Embryonic facial prominence (tissue), 1 donor: ENCODE results near the gene MAGI1.

Experiments used
- DNase-seq: peaks from one replicate; pipeline ENCODE4 v3.0.0-alpha.2; 2016; ENCODE audit errors: extremely low spot score

MAGI1 gene

DNA sequence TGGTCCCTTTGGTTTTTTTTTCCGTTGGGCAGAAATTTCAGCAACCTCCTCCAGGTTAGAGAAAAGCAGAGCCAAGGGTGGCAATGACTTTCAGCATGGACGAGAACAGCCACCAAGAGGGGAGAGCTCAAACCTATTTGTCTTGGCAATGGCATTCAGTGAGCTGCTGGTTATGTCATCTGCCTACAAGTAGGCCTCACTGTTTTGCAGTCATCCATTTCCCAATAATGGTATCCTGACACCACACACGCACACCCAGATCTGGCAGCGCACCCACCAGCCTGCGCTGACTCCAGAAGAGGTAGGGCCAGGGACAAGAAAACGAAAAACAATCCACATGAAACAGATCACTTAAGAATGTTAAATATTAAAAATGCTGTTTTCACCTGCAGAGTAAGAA, 92.3 kb downstream of the MAGI1 start:
- DNase-seq: no peak

DNA sequence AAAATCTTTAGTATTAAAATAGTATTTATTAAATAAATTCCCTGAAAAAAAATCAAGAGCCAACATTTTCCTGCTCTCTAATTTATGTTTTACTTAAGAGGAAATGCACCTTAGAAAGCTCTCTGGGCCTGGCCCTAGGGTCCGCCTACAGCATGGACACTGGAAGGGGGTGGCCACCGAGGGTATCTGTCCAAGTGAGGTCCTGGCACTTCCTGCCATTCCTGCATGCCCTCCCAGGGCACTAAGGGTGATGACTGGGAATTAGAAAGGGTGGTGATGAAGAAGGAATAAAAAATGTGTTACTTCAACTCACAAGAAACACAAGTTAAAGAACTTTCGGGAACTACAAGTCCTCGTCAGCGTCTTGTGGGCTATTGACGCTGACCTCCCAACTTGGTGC, 92.8 kb downstream of the MAGI1 start:
- DNase-seq: no peak

DNA sequence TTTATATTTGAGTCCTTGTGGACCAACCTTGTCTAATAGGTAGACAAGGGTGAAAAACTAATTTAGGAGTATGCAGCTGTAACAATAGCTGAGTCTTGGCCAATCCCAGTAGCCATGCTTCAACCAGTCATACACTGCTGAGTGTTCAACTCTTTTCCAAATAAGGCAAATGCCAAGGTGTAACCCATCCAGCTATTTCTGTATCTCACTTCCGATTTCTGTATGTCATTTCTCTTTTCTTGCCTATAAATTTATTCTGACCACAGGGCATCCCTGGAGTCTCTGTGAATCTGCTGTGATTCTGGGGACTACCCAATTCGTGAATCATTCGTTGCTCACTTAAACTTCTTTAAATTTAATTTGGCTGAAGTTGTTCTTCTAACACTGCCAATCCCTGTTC, 93.2 kb downstream of the MAGI1 start:
- DNase-seq: no peak

DNA sequence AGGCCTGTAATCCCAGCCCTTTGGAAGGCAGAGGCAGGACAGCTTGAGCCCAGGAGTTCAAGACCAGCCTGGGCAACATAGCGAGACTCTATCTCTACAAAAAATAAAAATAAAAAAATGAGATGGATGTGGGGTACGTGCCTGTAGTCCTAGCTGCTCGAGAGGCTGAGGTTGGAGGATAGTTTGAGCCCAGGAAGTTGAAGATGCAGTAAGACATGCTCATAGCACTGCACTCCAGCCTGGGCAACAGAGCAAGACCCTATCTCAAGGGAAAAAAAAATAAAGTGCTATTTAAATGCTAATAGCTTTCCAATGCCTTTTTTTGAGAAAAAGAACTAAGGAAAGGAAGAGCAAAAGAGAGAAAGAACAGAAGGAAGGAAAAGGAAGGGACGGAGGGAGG, 94.5 kb downstream of the MAGI1 start:
- DNase-seq: no peak

DNA sequence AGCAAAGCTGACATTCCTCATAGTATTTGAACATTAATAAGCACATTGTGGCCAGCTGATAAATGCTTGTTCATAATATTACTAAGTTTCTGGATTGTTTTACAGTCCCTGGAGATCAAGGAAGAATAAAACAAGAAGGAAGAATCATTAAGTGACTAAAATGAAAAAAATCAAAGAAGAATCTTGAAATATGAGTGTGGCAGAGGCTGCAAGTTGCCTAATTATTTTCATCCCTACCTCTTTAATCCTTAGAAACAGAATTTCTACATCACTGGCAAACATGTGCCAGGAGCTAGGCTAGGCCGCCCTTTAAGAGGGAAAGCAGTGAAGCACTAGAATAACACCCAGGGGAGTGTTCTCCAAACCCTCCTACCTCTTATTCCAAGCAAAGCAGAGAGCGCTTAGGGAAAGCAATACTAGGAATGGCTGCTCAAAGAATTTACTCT, 98.9 kb downstream of the MAGI1 start:
- no peak for DNase-seq

DNA sequence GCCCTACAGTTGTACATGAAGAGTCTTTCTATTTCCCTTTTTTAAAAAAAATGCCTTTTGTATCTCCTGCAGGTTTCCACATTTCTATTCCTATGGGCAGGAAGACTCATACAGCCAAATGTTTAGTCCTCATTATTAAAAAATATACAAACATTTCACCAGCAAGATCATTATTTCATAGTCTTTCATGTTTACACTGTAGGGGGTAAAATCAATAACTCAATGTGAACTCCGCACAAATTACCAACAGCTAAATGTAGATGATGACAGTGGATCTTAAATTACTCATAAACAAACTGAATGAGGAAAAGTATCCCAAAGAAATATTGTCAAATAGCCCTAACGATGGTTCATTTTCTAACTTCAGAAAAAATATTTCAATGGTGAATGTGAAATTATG, 99.5 kb downstream of the MAGI1 start:
- no peak for DNase-seq

DNA sequence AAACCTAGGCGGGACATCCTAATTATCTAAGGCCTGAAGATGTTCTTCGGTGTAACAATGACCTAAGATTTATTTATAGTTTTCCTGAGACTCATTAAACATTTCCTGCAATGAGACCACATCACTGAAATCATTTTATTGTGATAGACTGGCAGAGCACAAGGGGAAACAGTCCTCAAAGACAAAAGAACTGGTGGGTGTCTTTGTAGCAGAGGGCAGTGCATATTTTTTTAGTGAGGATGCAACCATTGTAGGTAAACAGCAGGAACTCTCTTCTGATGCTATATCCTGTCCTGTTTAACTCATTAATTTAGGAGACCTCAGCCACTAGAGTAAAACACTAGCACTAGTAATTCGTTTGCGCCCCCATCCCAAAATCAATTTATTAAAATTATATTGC, 100.0 kb downstream of the MAGI1 start:
- no peak for DNase-seq

DNA sequence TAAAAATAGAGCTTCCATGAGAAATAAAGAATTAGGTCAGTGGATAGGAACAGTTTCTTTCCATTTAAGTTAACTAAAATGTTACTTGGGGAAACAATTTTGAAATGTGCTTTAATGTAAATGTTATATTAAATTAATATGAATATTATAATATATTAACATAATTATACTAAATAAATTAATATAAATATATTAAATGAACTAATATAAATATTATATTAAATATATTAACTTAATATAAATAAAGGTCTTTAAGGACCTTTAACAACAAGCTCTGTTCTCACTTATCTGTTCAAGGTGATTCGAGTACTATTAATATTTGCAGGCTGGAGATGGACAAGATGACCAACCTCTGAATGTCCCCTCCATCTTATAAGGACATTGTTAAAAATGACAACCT, 100.6 kb downstream of the MAGI1 start:
- DNase-seq: no peak

DNA sequence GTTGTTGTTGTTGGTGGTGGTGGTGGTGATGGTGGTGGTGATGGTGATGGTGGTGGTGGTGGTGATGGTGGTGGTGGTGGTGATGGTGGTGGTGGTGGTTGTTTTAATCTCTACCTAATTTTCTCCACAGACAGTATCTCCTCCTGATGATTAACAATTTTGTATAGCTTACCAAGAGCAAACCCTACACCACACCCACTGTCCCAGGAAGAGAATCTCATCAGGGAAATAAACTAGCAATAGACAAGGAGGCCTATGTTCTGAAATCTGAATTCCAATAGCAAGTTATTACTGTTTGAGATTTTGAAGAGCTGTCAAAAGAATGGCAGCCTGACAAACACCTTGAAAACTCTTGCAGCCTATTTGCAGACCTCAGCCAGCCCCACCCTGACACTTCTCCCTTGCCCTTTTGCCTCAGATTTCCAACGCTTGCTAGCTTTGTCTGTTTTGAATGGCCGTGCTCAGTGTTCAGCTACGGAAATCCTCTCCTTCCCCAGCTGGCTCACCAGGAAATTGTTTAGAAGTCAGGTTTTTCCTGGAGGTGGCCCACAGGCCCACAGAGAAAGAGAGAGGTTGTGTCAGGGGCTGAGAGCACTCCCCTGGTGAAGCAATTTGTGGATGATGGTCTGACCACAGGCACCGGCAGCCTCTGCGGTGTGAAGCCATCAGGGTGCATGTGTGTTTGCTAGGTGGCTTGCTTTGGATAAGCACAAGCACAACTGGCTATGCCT, 101.6 kb downstream of the MAGI1 start:
- no peak for DNase-seq

DNA sequence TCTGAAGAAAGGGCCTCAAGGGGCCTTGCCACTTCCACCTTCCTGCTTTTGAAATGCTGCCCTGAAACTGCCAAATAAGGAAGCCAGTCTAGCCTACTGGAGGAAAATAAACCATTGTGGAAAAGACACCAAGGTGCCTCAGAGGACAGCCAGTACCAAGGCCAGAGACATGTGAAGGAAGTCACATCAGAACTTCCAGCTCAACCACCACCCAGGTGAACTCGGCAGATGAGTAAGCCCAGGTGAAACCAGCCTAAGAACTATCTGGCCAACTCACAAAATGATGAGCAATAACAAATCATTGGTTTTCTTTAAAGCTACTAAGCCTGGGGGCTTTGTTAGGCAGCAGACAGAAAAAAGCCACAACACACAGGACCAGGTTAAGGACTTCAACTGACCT, 103.0 kb downstream of the MAGI1 start:
- no peak for DNase-seq

DNA sequence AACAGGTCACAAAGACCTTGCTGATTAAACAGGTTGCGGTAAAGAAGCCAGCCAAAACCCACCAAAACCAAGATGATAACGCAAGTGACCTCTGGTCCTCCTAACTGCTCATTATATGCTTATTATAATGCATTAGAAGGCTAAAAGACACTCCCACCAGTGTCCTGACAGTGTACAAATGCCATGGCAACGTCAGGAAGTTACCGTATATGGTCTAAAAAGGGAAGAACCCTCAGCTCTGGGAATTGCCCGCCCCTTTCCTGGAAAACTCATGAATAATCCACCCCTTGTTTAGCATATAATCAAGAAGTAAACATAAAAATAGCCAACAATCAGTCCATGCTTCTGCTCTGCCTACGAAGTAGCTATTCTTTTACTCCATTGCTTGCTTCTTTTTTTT, 108.1 kb downstream of the MAGI1 start:
- DNase-seq: no peak

DNA sequence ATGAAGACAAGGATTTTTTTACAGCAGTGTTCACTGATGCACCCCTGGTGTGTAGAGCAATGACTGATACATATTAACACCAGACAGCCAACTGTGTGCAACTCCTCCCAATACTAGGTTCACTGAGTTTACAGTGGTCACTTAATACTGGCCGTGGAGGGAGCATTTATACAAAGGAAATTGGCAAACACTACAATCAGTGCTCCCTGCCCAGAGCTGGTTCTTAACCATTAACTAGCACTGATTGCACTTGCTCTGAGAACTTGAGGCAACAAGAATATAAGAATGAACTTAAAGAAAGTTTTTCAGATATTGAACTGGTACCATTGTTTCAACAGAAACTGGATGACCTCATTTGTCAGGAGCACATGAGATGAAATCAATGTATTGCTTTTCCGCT, 110.6 kb downstream of the MAGI1 start:
- DNase-seq: no peak

DNA sequence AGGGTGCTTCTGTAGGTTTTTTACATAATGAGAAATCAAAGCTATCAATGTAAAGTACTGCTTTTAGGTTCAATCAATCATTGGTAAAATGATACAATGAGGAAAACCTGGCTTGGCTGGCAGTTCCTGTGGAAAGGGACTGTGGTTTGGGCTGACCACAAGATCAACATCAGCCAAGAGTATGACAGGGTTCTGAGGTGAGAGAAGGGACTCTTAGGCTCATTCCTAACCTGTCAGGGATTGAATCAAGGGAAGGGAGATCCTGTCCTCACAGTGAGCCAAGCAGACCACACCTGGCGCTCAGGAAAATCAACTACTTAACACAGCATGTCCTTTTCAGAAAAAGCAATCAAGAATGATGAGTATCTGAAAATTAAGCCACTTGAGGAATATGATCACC, 111.1 kb downstream of the MAGI1 start:
- no peak for DNase-seq

DNA sequence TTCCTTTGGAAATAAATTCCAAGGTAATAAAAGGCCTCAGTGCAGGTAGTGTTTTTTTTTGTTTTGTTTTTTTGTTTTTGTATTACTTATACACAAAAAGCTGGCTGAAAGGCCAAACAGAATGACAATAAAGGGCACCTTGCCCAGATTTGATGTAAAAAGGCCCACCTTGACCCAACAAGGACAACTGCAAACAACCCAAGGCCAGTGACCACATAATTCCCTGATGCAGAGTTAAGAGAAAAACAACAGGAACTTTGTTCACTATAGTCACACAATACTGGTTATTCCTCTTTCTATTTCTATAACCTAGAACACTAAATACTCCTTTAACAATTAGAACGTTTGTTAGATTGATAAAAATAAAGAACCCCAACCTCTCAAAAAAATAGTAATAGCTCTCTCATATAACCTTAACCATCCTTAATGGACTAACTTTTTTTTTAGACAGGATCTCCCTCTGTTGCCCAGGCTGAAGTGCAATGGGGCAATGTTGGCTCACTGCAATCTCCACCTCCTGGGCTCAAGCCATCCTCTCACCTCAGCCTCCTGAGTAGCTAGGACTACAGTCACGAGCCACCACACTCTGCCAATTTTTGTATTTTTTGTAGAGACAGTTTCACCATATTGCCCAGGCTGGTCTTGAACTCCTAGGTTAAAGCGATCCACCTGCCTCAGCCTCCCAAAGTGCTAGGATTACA, 113.3 kb downstream of the MAGI1 start:
- no peak for DNase-seq

DNA sequence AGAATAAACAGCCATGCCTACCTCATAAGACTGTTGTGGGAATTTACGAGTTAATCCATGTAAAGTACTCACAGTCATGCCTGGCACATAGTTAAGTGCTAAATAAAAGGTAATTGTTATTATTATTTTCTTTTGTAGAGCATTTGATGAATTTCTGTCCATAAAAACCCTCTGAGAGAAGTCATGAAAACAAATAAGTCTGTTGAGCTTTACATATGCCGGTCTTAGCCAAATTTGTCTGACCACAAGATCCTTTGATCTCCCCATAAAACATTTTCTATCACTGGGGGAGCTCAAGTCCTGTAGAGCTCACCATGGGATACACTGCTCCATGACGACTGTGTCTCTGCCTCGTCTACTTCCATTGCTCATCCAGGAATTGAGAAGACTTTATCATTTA, 114.0 kb downstream of the MAGI1 start:
- no peak for DNase-seq

DNA sequence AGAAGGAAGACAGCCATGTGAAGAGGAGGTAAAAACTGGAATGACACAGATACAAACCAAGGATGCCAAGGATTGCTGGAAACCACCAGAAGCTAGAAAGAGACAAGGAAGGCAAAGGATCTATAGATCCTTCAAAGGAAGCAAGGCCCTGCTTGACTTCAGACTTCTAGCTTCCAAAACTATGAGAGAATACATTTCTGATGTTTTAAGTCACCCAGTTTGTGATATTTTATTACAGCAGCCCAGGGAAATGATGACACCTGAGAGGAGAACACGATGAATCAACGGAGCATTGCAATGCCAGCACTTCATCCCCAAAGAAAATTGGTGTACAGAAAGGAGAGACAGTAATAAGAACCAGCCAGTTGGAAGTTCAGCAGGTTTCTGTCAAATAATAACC, 116.3 kb downstream of the MAGI1 start:
- no peak for DNase-seq

DNA sequence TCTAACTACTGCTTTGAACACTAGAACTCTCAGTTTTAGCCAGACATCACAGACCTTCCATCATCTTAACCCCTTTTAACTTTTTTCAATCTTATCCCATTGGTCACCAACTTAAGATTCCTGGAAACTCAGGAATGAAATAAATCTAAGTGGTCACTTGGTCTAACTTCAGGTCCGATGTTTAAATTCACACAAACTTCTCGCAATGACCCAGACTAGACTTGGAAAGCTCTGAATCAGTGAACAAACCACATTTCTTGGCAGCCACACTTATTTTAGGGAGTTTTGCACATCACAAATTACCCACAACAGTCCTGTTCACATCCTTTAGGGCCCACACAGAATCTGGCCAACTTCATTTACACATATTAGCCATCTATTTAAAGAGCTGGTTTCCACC, 118.9 kb downstream of the MAGI1 start:
- DNase-seq: no peak

DNA sequence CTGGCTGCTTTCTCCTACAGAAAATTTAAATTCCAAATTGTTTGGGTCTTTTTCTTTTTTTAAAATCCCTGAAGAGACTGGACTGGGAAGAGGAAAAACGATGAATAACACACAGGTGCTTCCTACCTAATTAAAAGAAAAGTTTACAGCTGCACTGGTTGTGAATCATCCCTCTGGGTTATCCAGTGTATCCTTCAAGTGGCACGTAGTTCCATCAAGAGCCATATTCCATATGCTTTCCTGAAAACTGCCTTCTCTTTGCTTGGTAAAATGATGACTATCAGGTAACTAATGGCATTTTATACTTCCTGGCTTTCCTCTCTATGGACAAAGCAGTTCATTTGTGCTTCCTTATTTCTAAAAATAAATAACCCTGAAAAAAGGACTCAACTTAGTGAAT, 123.2 kb downstream of the MAGI1 start:
- DNase-seq: no peak

DNA sequence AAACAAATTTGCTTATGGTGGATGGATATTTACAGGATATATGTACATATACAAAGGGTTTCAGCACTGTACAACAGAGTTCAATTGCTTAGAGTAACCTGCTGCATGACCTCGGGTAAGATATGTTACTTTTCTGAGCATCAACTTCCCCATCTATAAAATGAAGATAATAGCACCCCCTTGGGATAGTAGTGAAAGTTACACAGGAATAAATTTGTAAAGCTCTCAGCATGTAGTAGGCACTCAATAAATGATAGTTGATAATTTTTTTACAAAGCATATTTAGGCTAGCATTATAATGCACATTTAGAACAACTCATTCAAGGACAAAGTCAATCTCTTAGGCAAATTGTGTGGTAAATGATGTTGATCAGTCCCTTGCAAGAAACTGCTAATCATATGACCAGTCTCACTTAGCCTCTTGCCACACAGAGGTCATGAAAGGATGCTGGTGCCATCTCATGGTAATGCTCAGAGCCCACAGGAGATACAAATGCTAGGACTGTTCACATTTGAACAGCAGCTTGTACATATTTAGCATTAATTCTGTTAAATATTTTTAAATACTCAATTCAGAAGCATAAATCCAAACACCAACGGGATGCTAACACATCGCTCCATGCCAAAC, 123.9 kb downstream of the MAGI1 start:
- no peak for DNase-seq

DNA sequence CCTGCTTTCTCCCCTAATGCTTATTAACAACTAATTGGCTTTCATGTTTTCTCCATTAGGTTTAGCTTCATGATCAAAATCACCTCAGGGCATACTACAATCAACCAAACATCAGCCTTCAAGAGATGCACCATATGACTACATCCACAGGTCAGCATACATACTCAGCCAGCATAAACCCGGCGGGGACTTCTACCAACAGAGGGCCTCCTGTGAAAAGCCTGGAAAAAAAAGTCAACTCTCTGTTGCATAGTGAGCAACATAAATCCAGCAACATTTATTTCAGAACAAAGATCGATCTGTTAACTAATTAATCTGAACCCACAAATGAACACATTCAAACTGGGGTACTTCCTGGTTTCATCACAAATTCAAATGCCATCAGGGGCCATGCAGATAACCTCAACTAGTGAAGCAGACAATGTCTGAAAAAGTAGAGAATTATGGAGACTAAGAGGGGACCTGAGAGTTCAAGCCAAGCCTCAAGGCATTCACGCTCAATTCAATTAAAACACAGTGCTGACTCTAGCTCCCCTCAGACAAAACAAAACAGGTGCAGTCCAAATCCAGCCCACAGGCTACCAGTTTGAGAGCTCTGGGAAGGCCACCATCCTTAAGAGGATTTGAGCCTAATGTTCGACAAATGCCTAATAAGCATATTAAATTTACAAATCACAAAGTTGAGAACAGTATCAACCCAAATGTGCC, 124.5 kb downstream of the MAGI1 start:
- no peak for DNase-seq

DNA sequence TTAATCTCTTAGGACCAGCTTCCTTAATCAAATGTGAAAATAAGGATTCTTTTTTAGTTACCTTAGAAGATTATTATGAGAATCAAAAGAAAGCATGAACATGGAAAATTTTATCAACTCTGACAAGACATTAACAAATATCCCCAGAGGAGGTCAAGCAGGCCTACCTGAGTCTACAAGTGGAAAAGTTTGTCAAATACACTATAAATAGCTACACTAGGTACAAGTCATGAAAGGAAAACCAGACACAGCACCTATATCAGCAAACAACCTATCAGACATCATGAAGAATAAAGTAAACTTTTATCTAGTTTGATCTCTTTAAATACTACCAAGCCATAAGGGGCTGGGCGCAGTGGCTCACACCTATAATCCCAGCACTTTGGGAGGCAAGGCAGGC, 126.1 kb downstream of the MAGI1 start:
- no peak for DNase-seq

DNA sequence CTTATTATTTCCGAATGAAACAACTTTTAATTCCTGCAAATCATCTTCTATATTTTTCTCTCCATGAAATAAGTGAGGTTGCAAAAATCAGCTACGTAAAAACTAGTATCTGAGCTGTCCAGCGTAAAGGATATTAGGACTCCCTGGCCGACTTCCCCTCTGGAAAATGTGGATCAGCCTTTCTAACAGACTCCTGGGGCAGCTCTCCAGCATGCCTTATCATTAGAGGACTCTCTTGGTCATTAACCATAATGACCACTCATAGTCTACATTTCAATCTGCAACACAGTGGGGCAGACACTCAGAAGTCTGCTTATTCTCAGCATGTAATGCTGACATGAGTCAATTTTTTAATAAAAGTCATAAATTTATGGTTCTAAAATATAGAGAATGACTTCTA, 130.1 kb downstream of the MAGI1 start:
- no peak for DNase-seq
